Mesodermal cell (in vitro differentiated cells): ENCODE measurements around the gene DCAF12. TPM values are rescaled to one million over a fixed set of nuclear protein-coding genes. Genes with fewer than 3 reads are reported as not detected.

Experiments
- H3K27ac ChIP-seq: 2 replicates; pipeline ENCODE4 v1.7.0; 2013; ENCODE audit warnings: mild to moderate bottlenecking, low read depth, low read length, moderate library complexity; ENCODE audit not compliant: severe bottlenecking
- H3K36me3 ChIP-seq: 2 replicates; pipeline ENCODE4 v1.7.1; 2013; ENCODE audit warnings: mild to moderate bottlenecking, low read length, moderate library complexity; ENCODE audit not compliant: control insufficient read depth, insufficient read depth
- H3K4me1 ChIP-seq: one replicate; pipeline ENCODE4 v1.7.1; 2013; ENCODE audit warnings: mild to moderate bottlenecking, low read length; ENCODE audit not compliant: insufficient read depth, control insufficient read depth, poor library complexity, severe bottlenecking
- H3K4me3 ChIP-seq: 2 replicates; pipeline ENCODE4 v1.7.0; 2013; ENCODE audit warnings: low read length, control low read depth, mild to moderate bottlenecking; ENCODE audit not compliant: insufficient read depth, poor library complexity, severe bottlenecking; ENCODE audit errors: extremely low read depth
- H3K9me3 ChIP-seq: 2 replicates; pipeline ENCODE4 v1.7.1; 2013; ENCODE audit warnings: mild to moderate bottlenecking, low read length, moderate library complexity; ENCODE audit not compliant: control insufficient read depth
- WGBS, 2 experiments: methylation state at CpG; one replicate each; pipeline ENCODE4 v1.1.5; 2013; ENCODE audit warnings: missing lambda C conversion rate in 2 of 2; ENCODE audit not compliant: insufficient coverage in 2 of 2; 5-methylcytosine and 5-hydroxymethylcytosine counted together
- polyA plus RNA-seq, 2 experiments: library from polyadenylated mRNA; stranded (reverse); fragments of 50-300 nt; gene quantifications; one replicate each; pipeline ENCODE4 v1.2.3, GENCODE V29; 2013

The DCAF12 gene
- polyA plus RNA-seq (2013, experiment 1 of 2), result 36.3 TPM
- 31.8 TPM for polyA plus RNA-seq (2013, experiment 2 of 2)

- H3K4me1 ChIP-seq, result peaks cover 10% of the 10 kb centered on the region
- H3K4me3 ChIP-seq, result peak within 1 kb of the TSS; percentile 98
- peak within 1 kb of the TSS; percentile 88 for H3K27ac ChIP-seq
- H3K36me3 ChIP-seq, result peaks cover 33% of the 10 kb centered on the region
- H3K9me3 ChIP-seq, result no peaks in the 10 kb centered on the region
- 0% methylated on average over 19 to 44 of the region's 67 CpGs for WGBS, 2 experiments
Observed at GRCh38 chr9:34126207-34127034, at the start of gene DCAF12. Gene DCAF12 (minus strand): TSS chr9:34126698. CDS start chr9:34126431, 267 bp downstream.

GRCh38 chr9:34176089-34176488, 49.6 kb upstream of the DCAF12 start:
- no peak overlapping the region for H3K27ac ChIP-seq
- 80 to 86% methylated on average over 1 to 2 of the region's 3 CpGs for WGBS, 2 experiments

GRCh38 chr9:34171753-34172535, 45.4 kb upstream of the DCAF12 start:
- Histone ChIP-seq H3K9me3 (no peaks in the 10 kb centered on the region), H3K27ac (no peak overlapping the region), H3K4me3 (no peak overlapping the region), H3K36me3 (no peaks in the 10 kb centered on the region), H3K4me1 (no peaks in the 10 kb centered on the region)
- 93% methylated on average over 5 to 10 of the region's 15 CpGs for WGBS, 2 experiments

More at GRCh38 chr9:34176089-34176488, 49.6 kb upstream of the DCAF12 start:
- peaks cover 2% of the 10 kb centered on the region for H3K36me3 ChIP-seq
- no peaks in the 10 kb centered on the region for H3K9me3 ChIP-seq
- H3K4me3 ChIP-seq, result no peak overlapping the region
- H3K4me1 ChIP-seq, result no peaks in the 10 kb centered on the region

GRCh38 chr9:34170237-34170991, 43.9 kb upstream of the DCAF12 start:
- no peaks in the 10 kb centered on the region for H3K9me3 ChIP-seq
- no peak overlapping the region for H3K4me3 ChIP-seq
- WGBS, 2 experiments, result 78 to 100% methylated on average over 1 of the region's 1 CpG
- no peaks in the 10 kb centered on the region for H3K4me1 ChIP-seq
- no peak overlapping the region for H3K27ac ChIP-seq
- no peaks in the 10 kb centered on the region for H3K36me3 ChIP-seq

GRCh38 chr9:34169125-34169524, 42.6 kb upstream of the DCAF12 start:
- Histone ChIP-seq H3K4me1 (no peaks in the 10 kb centered on the region), H3K27ac (no peak overlapping the region), H3K36me3 (no peaks in the 10 kb centered on the region), H3K9me3 (no peaks in the 10 kb centered on the region), H3K4me3 (no peak overlapping the region)
- 87 to 90% methylated on average over 4 to 6 of the region's 6 CpGs for WGBS, 2 experiments

- Histone ChIP-seq H3K4me1 (peaks cover 5% of the 10 kb centered on the region), H3K9me3 (no peaks in the 10 kb centered on the region), H3K36me3 (no peaks in the 10 kb centered on the region), H3K4me3 (no peak overlapping the region), H3K27ac (no peak overlapping the region)
- 75 to 80% methylated on average over 2 to 3 of the region's 3 CpGs for WGBS, 2 experiments
Observed at GRCh38 chr9:34163434-34163833, 36.9 kb upstream of the DCAF12 start.

- H3K4me1 ChIP-seq, result peaks cover 7% of the 10 kb centered on the region
- H3K9me3 ChIP-seq, result no peaks in the 10 kb centered on the region
- 92 to 100% methylated on average over 2 to 3 of the region's 6 CpGs for WGBS, 2 experiments
- no peak overlapping the region for H3K4me3 ChIP-seq
- peak overlapping the region; percentile 65 for H3K27ac ChIP-seq
- H3K36me3 ChIP-seq, result no peaks in the 10 kb centered on the region
Observed at GRCh38 chr9:34158362-34158869, 31.9 kb upstream of the DCAF12 start.

GRCh38 chr9:34157898-34158297, 31.4 kb upstream of the DCAF12 start:
- no peak overlapping the region for H3K4me3 ChIP-seq
- H3K9me3 ChIP-seq, result no peaks in the 10 kb centered on the region
- 57 to 83% methylated on average over 1 of the region's 2 CpGs for WGBS, 2 experiments
- H3K36me3 ChIP-seq, result no peaks in the 10 kb centered on the region
- H3K27ac ChIP-seq, result peak overlapping the region; percentile 65
- H3K4me1 ChIP-seq, result peaks cover 7% of the 10 kb centered on the region

- Histone ChIP-seq H3K4me3 (no peak overlapping the region), H3K4me1 (peaks cover 7% of the 10 kb centered on the region), H3K27ac (no peak overlapping the region), H3K9me3 (no peaks in the 10 kb centered on the region), H3K36me3 (no peaks in the 10 kb centered on the region)
Observed at GRCh38 chr9:34157318-34157717, 30.8 kb upstream of the DCAF12 start.

- no peaks in the 10 kb centered on the region for H3K9me3 ChIP-seq
- no CpG with 5 or more reads among the region's 1 CpG for WGBS, 2 experiments
- H3K4me1 ChIP-seq, result peaks cover 7% of the 10 kb centered on the region
- no peaks in the 10 kb centered on the region for H3K36me3 ChIP-seq
- H3K27ac ChIP-seq, result no peak overlapping the region
- no peak overlapping the region for H3K4me3 ChIP-seq
Observed at GRCh38 chr9:34154057-34154456, 27.6 kb upstream of the DCAF12 start.
